GM18508 (cell line): Measurements from ENCODE around the gene TBCK.
"Not testable (repeated sequence)": the region's sequence is repeated elsewhere in the genome, so short reads cannot be mapped to it uniquely, and the experiment has no call there.

ENCODE experiments used
- ATAC-seq: cut with Tn5 transposase; IDR thresholded peaks from one replicate; pipeline ENCODE4 v1.9.1; 2021; ENCODE audit warnings: moderate number of reproducible peaks; ENCODE audit not compliant: insufficient read depth, unreplicated experiment

The TBCK gene

GRCh38 chr4:106140601-106141000, 175.4 kb downstream of the TBCK start:
- ATAC-seq = no peak

GRCh38 chr4:106136777-106137331, 179.2 kb downstream of the TBCK start:
- no peak for ATAC-seq

GRCh38 chr4:106132045-106132444, 184.0 kb downstream of the TBCK start:
- ATAC-seq = no peak

DNA sequence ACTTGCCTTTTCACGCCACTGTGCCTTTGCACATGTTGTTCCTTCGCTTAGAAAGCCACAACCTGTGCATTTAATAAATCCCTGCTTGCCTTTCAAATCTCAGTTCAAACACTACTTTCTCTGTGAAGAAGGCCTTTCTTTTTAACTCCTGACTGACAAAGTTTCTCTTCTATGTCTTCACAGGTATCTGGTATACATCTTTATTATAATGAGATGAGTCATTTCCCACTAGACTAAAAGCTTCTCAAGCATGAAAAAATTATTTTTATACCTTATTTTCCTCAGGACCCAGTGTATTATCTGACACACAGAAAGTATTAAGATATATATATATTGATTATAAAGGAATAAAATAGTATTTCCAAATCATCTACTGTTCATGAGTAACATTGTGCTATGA, 189.9 kb downstream of the TBCK start:
- ATAC-seq = no peak

- not testable (repeated sequence) for ATAC-seq
Measured at GRCh38 chr4:106119949-106120555, 196.0 kb downstream of the TBCK start.

DNA sequence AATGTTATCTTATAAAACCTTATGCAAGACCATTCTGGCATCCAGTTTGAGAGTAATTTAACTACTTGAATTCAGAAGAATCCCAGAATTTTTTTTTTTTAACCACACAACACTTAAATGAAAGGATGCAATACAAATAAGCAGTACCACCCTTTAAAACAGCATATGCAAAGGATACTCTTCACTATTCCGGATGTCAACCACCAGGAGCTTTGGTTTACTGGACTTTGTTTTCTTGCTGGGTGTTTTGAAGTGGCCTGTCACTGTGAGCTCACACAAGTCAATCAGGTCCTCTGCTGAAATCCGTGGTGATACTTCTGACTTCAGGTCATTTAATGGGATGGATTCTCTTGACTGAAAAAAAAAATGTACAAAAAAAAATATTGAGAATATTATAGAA, 200.0 kb downstream of the TBCK start:
- ATAC-seq = no peak

GRCh38 chr4:106114270-106114669, 201.7 kb downstream of the TBCK start:
- no peak for ATAC-seq

DNA sequence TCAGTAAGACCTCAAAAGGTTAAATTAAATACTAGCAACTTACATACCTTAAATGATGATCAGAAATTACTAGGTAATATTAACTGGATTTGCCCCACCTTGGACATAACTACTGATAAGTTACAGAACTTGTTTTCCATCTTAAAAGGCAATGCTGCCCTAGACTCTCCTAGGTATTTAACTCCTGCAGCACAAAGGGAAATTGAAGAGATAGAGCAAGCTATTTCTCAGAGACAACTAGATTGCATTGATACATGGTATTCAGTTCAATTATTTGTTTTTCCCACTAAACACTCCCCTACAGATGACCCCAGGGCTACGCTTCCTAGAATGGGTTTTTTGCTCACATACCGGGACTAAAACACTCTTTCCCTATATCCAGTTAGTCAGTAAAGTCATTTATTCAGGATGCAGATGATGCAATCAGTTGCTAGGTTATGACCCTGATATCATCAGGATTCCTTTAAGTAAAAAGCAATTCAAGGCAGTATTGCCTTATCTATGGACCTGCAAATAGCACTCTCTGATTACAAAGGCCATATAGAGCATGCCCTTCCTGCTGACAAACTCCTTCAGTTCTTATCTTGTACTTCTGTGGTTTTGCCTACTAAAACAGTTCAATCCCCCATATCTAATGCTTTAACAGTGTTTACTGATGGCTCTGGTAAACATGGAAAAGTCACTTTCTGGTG, 204.1 kb downstream of the TBCK start:
- ATAC-seq = not testable (repeated sequence)

DNA sequence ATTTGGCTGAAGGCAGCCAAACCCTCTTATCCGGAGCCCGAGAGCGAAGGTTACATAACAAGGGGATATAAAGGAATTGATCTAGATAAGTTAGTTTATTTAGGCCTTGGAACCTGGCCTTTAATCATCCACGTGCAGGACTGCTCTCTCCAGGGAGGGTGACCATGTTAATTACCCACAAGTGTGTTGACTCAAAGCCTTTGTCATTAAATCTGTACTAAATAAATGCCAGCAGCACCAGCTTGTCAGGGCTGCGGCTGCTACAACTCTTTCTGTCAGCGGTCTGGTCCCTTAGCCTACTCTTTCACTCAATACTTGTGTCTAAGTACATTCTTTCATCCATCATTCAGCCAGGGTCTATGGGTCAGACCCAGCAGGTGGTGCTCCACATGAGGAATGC, 206.1 kb downstream of the TBCK start:
- no peak for ATAC-seq

DNA sequence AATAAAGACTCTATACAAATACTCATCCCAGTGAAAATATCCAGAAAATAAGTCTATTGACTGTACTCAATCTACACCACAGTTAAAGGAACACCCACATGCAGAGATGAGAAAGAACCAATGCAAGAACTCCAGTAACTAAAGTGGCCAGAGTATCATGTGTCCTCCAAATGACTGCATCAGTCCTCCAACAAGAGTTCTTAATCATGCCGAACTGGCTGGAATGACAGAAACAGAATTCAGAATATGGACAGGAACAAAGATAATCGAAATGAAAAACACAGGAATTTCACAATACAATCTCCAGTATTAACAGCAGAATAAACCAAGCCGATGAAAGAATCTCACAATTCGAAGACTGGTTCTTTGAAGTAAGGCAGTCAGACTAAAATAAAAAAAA, 210.3 kb downstream of the TBCK start:
- ATAC-seq = no peak

- ATAC-seq = no peak
Measured at GRCh38 chr4:106104276-106104675, 211.7 kb downstream of the TBCK start.

- no peak for ATAC-seq
Measured at GRCh38 chr4:106096454-106096853, 219.6 kb downstream of the TBCK start.

GRCh38 chr4:106095408-106095807, 220.6 kb downstream of the TBCK start:
- no peak for ATAC-seq

- no peak for ATAC-seq
Measured at GRCh38 chr4:106092361-106093040, 223.5 kb downstream of the TBCK start.

- no peak for ATAC-seq
Measured at GRCh38 chr4:106090826-106091225, 225.2 kb downstream of the TBCK start.

- no peak for ATAC-seq
Measured at GRCh38 chr4:106083065-106083464, 232.9 kb downstream of the TBCK start.

GRCh38 chr4:106080376-106080775, 235.6 kb downstream of the TBCK start:
- ATAC-seq = no peak

- no peak for ATAC-seq
Measured at GRCh38 chr4:106079616-106080015, 236.4 kb downstream of the TBCK start.

DNA sequence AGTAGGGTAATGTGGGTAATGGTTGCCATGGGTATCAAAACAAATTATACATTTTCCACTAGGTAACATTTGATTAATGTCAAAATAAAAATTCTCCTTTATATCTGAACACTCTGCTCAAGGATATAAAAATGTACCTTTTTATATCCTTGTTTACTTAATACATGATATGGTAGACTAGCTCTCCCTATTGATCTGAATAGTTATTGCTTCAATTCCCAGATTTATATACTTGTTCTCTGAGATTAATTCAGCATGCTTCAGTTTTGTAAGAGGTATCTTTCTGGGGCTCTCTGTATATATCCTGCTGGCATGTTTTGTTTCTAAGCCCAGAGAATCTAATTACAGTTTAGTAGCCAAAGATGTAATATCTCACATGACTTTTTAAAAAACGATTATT, 251.0 kb downstream of the TBCK start:
- no peak for ATAC-seq

DNA sequence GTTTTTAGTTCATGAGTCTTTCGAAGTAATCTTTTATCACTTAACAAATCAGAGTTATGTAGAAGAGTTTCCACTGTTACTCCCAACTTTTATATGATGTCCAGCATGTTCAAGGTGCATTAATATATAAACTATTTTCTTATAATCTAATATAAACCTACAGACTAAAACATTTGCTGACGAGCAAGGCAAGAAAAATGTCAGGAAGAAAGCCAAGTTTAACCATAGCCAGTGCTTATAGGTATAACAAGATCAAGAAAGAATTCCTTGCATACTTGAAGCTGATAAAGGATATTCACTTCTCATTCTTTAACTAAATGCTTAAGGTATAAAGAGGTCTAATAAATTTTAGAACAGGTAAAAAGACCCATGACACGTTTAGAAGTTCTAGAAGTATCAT, 253.0 kb downstream of the TBCK start:
- ATAC-seq = no peak

- ATAC-seq = no peak
Measured at GRCh38 chr4:106062452-106062875, 253.5 kb downstream of the TBCK start.
